CD4-positive, alpha-beta T cell treated with Interleukin-21 for 1 hour (primary cell): ENCODE data around the gene VMP1.
"Not testable (repeated sequence)": the region's sequence is repeated elsewhere in the genome, so short reads cannot be mapped to it uniquely, and the experiment has no call there.

Source experiments
- DNase-seq: peaks from one replicate; pipeline ENCODE4 v3.0.0-alpha.2; 2020

Gene VMP1

GRCh38 chr17:59844884-59845594, 137.6 kb downstream of the VMP1 start:
- no peak for DNase-seq

- peak; percentile 34 for DNase-seq
These were observed 138.3 kb downstream of the VMP1 start for GRCh38 chr17:59845595-59846393.

GRCh38 chr17:59846394-59847165, 139.1 kb downstream of the VMP1 start:
- peak; percentile 72 for DNase-seq

GRCh38 chr17:59848385-59848668, 140.9 kb downstream of the VMP1 start:
- no peak for DNase-seq

GRCh38 chr17:59848778-59849177, 141.3 kb downstream of the VMP1 start:
- peak; percentile 33 for DNase-seq

- not testable (repeated sequence) for DNase-seq
These were observed 142.9 kb downstream of the VMP1 start for GRCh38 chr17:59850311-59850710.

GRCh38 chr17:59851439-59852375, 144.3 kb downstream of the VMP1 start:
- DNase-seq: no peak

GRCh38 chr17:59852847-59853167, 145.4 kb downstream of the VMP1 start:
- not testable (repeated sequence) for DNase-seq

- peak; percentile 78 for DNase-seq
These were observed 145.9 kb downstream of the VMP1 start for GRCh38 chr17:59853168-59853918.

- not testable (repeated sequence) for DNase-seq
These were observed 146.7 kb downstream of the VMP1 start for GRCh38 chr17:59853919-59854729.

- DNase-seq: no peak
These were observed 149.7 kb downstream of the VMP1 start for GRCh38 chr17:59856859-59857794.

- no peak for DNase-seq
These were observed 150.8 kb downstream of the VMP1 start for GRCh38 chr17:59858167-59858816.

GRCh38 chr17:59858932-59859331, 151.5 kb downstream of the VMP1 start:
- no peak for DNase-seq

- DNase-seq: peak; percentile 64
These were observed 152.1 kb downstream of the VMP1 start for GRCh38 chr17:59859444-59860025.

GRCh38 chr17:59863616-59864015, 156.2 kb downstream of the VMP1 start:
- no peak for DNase-seq

- no peak for DNase-seq
These were observed 162.4 kb downstream of the VMP1 start for GRCh38 chr17:59869941-59870218.

GRCh38 chr17:59870482-59870881, 163.0 kb downstream of the VMP1 start:
- DNase-seq: no peak

GRCh38 chr17:59872351-59872750, 164.9 kb downstream of the VMP1 start:
- DNase-seq: no peak

- not testable (repeated sequence) for DNase-seq
These were observed 166.0 kb downstream of the VMP1 start for GRCh38 chr17:59873414-59873813.
